ENCODE results near the gene NOXO1.

DNA sequence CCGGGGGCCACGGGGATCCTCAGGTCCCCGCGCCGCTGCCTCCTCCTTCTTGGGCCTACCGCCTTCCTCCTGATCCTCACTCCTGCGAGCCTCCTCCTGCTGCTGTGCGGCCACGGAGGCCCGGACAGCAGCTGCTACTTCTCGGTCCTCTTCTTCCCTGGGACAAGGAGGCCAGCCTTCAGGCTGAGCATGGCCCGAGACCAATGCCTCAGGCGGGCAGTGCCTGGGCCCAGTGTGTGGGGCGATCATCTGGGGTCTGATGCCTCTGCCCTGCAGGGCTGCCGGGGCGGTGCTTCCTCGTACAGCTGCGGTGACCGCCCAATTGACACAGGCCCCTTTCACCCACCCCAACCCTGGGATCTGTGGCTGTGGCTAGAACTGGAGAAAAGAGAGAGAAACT lies 19.8 kb upstream of the NOXO1 start:
- no peak for TF ChIP-seq POLR2A (IDR thresholded peaks at IDR 0.05)
- no peak for TF ChIP-seq CTCF (IDR thresholded peaks at IDR 0.05)

Data from heart left ventricle (tissue), 13 donors.